HG02763 (cell line): ENCODE measurements around the gene OR4B1.
A peak's percentile ranks its signal among the peaks of the same experiment; 100 is the strongest.
"Not testable (repeated sequence)": the region's sequence is repeated elsewhere in the genome, so short reads cannot be mapped to it uniquely, and the experiment has no call there.

Experiments used
- ATAC-seq: cut with Tn5 transposase; IDR thresholded peaks from one replicate; pipeline ENCODE4 v1.9.1; 2021; ENCODE audit warnings: mild to moderate bottlenecking, moderate library complexity; ENCODE audit not compliant: unreplicated experiment

The OR4B1 gene, protein sequence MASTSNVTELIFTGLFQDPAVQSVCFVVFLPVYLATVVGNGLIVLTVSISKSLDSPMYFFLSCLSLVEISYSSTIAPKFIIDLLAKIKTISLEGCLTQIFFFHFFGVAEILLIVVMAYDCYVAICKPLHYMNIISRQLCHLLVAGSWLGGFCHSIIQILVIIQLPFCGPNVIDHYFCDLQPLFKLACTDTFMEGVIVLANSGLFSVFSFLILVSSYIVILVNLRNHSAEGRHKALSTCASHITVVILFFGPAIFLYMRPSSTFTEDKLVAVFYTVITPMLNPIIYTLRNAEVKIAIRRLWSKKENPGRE

DNA sequence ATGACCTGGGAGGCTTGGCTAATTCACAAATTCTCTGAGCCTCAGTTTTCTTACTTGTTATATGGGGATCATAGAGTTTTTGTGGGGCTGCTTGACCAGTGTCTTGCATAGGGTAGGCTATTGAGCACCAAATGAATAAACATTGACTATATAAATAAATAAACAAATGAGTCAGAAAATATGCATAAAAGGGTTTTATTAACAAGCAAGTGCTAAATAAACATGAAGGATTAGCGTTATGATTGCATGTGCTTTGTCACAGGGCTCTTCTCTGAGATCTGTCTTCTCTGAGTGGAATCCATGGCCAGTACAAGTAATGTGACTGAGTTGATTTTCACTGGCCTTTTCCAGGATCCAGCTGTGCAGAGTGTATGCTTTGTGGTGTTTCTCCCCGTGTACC lies at the start of gene OR4B1:
OR4B1 (plus strand) TSS at position 301 of the 400 bp plus-strand sequence; CDS start at position 301, 0 bp downstream.
- ATAC-seq, result no peak

DNA sequence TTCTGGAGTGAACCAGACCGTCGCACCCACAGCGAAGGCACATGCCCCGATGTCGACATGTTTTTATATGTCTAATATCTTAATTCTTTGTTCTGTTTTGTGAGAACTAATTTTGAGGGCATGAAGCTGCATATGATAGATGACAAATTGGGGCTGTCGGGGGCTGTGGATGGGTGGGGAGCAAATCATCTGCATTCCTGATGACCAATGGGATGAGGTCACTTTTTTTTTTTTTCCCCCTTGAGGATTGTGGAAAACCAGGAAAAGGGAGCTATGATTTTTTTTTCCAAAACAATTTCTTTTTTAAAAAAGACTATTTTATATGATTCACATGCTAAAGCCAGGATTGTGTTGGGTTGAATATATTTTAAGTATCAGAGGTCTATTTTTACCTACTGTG lies 49.2 kb upstream of the OR4B1 start:
- ATAC-seq, result no peak

DNA sequence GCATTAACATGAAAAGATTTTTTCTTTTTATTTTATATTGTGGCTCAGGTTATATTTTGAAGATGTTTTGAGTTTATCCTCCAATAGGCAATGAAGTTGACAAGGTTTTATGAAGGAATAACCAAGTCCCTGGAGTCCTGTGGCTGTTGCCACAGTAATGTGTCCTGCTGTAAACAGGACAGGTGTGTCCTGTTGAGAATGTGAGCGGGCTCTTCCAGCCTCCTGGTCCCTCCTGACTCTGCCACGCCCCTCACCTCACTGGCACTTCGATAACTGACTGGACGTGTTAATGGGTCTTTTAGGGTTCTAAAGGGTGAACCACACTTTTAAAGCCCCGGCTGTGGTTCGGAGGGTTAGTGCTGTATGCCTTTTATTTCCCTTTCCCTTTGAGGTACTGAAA lies 47.8 kb upstream of the OR4B1 start:
- ATAC-seq, result no peak

DNA sequence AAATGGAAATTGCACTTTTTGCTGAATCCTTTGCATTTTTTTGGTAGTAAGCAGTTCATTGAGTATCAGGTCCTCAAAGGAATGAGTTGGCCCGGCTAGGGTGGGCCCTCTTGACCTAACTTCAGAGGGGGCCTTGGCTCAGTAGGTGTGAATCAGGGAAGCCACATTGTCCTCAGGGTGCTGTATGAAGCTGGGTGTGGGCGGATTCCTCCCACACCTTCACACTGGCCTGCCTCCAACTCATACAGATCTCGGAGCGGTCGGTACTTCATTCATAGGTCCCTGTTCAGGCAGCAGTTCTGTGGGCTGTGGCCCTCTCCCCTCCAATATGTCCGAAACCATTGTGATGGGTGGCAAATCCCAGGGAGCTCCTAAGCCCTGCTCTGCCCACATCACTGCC lies 47.4 kb upstream of the OR4B1 start:
- no peak for ATAC-seq

DNA sequence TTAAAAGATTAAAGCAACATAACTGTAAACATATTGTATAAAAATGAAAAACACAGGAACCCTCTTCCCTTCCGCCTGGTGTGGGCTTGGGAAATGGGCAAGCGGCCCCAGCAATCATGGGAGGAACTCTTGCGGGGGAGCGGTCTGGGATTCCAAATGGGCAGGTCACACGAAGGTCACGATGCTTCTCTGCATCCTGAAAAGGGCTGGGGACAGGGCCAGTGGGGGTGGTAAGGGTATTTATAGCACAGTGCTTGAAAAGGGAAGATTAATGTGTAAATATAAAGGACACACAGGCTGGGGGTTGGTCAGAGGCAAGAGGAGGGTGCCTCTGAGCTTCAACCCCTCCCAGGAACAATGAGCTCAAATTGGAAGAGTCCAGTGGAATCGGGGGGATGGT lies 46.9 kb upstream of the OR4B1 start:
- no peak for ATAC-seq

DNA sequence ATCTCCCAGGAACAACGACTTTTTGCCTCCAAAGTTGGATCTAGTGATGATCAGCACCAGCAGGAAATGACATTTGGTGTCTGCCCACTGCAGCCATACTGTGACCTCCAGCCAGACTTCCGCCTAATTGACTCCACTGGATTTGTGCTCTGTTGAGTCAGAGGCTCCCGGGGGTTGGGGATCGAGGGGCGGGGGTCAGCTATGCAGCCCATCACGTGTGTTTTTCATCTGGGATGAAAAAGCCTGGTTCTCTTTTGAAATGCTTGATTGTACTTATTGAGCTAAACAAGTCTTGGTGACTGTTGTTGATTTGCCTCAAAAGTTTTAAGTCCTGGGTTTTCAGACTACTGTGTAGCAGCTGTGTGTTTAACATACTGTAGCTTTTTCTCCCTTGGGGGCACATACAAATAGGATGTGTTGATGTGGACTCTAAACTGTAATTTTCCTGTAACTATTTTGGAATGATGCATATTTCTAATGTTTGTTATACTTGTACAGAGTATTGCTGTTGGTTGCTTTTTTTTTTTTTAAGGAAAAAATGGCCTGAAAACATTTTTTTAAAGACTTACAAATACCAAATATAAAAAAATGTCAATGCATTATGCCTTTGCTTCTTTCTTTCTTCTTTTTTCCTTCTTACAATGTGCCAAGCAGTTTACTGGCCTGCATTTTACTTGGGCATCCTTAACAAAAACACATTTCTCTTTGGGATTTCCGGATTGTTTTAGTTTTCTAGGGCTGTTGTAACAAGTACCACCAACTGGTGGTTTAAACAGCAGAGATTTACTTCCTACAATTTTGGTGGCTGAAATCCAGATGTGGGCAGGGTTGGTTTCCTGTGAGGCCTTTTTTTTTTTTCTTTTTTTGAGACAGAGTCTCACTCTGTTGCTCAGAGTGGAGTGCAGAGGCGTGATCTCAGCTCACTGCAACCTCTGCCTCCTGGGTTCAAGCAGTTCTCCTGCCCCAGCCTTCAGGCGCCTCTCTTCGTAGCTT lies 46.1 kb upstream of the OR4B1 start:
- ATAC-seq, result no peak

DNA sequence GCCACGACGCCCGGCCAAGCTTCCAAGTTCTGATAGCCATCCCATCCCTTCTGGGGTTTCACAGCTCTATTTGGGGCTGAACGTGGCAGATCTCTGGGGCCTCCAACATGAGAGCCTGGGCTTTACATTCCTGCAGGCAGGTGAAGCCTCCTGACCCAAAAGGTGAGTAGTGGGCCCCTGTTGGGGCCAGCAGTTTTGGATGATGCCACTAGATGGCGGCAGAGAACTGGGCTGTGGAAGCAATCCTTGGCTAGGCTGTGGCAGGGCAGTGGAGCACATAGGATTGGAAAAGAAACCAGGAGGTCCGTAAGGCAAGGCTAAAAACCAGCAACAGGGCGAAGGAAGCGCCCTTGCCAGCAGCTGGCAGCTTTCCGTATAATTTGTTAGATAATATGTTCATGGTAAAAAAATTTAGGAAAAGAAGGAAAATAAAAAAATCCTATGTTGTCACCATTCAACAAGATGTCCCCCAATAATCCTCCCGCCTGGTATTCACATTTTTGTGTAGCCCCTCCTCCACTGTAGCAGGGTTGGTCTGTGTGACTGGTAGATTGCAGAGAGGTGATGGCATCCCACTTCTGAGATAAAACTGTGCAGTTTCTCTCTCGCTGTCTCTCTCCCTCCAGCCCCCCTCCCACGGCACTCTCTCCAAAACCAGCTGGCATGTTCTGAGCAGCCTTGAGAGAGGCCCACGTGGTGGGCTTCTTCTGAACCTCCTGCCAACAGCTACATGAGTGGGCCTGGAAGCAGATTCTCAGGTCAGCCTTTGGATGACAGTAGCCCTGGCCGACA lies 43.6 kb upstream of the OR4B1 start:
- ATAC-seq, result peak; percentile 73

DNA sequence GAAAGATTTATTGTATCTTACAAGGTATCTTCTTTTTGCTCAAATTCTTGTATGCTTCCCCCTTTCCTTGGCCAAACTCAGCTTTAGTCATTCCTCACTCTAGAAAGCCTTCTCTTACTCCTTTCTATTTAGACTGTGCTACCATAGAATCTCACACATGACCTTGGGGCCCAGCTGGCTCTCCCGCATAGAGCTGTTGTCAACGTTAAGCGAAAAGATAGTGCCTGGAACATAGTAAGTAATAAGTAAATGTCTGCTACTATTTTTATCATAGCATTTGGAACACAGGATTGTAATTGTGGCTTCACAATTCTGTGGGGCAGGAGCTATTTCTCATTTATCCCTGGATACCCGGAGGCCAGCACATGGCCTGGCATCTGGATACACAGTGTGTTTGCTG lies 38.9 kb upstream of the OR4B1 start:
- ATAC-seq, result no peak

DNA sequence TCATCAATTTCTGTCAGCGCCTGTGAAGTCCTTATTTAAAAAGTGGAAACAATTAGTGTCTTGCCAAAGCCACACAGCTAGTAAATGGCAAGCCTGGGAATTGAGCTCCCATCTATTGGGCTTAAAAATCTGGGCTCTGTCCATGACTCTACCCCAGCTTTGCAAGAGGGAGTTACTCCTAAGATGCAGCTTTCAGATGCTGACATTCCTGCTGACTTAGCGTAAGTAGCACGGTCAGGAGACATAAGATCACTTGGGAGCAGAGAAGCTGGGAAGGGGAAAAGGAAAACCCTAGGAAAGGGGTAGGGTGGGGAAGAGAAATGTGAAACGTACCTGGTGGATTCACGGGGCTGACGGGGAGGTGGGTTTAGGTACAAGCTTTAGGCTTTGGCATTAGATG lies 36.0 kb upstream of the OR4B1 start:
- ATAC-seq, result no peak

DNA sequence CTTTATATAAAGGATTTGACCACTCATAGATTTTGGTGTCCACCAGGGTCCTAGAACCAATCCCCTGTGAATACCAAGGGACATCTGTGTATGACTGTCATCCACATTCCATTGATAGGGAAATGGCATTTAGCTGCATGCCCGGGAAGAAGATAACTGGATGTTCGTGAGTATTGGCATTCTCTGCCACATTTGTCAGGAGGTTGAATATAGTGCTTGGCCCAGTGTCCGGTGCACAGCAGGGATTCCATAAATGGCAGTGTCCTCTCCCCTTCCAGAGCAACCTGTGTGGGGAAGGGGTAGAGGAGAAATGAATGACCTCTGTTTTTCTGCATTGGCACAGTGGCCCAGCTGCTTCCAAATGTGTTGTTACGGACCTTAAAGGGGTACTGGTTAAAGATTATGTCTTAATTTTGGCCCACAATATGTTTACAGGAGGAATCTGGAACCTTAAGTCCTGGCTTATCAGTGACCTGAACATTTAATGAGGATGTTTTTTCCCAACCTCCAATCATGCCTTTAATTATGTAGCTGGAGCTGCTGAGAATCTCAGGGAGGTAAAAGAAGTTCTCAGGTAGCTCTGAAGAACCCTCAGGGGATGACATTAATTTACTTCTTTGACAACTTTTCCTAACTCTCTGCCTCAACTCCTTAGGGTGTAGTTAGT lies 33.6 kb upstream of the OR4B1 start:
- no peak for ATAC-seq

DNA sequence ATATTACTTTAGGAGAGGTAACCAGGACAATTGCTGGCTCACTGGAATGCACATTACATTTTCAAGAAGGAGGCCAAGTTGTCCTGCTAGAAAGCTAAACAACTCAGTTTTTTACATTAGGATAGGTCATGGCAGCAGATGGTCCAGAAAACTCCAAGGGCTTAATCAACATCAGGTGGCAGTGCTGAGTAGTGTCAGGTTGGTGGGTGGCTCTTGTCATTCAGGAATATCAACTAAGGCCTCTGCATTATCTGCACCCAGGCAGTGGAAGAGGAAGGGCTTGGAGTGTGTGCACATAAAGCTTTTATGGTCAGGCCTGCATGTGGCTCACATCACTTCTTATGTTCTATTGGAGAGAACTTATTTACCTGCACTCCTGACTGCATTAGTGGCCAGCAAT lies 32.2 kb upstream of the OR4B1 start:
- no peak for ATAC-seq

DNA sequence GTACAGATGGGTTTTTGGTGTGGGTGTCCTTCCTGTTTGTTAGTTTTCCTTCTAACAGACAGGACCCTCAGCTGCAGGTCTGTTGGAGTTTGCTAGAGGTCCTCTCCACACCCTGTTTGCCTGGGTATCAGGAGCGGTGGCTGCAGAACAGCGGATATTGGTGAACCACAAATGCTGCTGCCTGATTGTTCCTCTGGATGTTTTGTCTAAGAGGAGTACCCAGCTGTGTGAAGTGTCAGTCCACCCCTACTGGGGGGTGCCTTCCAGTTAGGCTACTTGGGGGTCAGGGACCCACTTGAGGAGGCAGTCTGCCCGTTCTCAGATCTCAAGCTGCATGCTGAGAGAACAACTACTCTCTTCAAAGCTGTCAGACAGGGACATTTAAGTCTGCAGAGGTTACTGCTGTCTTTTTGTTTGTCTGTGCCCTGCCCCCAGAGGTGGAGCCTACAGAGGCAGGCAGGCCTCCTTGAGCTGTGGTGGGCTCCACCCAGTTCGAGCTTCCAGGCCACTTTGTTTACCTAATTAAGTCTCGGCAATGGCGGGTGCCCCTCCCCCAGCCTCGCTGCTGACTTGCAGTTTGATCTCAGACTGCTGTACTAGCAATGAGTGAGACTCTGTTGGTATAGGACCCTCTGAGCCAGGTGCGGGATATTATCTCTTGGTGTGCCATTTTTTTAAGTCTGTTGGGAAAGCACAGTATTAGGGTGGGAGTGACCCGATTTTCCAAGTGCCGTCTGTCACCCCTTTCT lies 25.5 kb upstream of the OR4B1 start:
- not testable (repeated sequence) for ATAC-seq

DNA sequence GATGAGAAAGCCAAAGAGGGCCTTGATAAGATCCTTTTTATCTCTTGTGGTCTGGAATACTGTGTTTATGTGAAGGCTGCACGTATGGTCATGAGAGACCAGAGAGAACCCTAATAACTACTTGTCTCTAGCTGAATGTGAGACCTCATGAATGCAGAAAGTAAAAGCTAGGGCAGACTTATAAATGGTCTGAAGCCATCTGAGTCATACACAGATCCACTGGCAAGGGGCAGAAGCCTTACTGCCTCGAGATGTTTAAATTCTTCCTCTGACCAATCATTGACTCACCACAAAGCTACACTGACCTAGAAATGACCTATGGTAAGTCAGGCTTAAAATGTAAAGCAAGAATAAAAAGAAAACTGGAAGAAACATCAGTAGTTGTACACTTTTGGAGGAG lies 22.7 kb upstream of the OR4B1 start:
- no peak for ATAC-seq

DNA sequence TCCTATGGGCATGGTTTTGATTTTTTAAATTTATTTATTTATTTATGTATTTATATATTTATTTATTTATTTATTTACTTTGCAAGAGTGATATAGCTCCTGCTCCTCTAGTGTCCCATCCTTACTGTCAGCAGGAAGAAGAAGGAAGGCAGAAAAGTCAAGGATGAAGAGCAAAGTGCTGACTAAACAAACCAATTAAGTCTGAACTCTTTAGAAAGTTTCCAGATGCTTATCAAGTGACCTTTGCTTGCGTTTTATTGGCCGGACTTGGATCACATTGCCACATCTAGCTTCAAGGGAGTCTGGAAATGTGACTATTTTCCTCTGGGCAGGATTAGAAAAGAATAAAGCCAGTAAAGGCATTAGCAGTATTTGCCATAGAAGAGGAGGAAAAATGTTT lies 8.7 kb upstream of the OR4B1 start:
- ATAC-seq, result no peak

DNA sequence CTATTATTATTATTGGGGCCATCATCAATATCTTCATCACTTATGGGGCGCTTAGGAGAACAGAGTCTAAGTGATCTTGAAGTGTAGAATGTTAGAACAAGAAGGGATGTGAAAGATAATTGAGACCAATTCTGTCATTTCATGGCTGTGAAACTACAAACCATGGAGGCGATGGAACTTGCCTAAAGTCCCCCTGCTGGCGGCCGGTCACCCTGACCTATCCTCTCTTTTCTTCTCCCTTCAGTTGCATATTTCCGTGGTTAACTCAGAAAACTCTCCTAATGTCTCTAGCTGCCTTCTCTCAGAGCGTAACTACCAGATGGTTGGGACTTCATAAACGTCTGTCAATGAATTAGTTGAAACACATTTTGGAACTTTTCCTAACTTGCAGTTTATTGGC lies 6.6 kb upstream of the OR4B1 start:
- no peak for ATAC-seq

DNA sequence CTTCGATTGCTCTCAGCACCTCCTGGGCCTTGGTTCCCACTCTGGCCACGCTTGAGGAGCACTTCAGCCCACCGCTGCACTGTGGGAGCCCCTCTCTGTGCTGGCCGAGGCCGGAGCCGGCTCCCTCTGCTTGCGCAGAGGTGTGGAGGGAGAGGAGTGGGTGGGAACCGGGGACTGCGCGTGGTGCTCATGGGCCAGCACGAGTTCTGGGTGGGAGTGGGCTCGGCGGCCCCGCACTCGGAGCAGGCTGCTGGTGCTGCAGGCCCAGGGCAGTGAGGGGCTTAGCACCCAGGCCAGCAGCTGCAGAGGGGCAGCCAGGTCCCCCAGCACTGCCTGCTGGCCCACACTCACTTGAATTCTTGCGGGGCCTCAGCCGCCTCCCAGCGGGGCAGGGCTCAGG lies 12.2 kb downstream of the OR4B1 start:
- no peak for ATAC-seq

DNA sequence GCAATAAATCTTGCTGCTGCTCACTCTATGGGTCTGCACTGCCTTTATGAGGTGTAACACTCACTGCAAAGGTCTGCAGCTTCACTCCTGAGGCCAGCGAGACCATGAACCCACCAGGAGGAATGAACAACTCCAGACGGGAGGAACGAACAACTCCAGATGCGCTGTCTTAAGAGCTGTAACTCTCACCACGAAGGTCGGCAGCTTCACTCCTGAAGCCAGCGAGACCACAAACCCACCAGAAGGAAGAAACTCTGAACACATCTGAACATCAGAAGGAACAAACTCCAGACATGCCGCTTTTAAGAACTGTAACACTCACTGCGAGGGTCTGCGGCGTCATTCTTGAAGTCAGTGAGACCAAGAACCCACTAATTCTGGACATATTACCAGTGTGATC lies 13.4 kb downstream of the OR4B1 start:
- not testable (repeated sequence) for ATAC-seq

DNA sequence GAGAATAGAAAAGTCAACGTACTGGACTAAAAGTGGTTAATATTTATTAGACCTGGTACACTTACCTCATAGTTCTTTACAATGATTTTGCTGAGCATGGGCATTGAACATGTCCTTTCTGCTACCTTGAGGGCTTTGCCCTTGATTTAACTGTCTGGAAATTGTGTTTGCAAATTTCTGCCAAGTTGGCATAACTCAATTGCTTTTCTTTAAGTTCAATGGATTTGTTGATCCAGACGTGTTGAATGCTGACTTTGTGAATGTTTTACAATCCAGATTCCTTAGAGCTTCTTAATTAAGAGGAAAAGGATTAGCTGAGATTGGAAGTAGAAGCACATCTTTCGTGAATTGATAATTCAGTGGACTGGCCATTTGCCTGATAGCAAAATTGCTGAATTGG lies 21.1 kb downstream of the OR4B1 start:
- ATAC-seq, result no peak

DNA sequence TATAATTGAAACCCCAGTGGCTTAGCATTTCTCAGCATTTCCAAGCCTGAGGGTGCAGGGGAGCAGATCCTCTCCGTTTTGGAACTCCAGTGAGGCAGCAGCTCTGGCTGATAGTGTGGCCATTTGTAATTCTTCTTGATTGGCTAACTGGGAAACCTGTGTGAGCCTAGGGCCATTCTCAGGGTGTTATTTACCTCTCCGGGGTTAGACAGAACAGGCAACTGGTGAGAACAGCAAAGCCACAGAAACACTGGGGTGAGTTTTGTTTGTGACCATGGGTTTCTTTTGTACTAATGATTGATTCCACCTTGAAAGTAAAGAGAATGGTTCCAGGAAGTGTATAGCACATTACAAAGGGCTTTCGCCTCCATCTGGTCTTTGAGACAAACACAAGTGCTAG lies 25.9 kb downstream of the OR4B1 start:
- no peak for ATAC-seq

DNA sequence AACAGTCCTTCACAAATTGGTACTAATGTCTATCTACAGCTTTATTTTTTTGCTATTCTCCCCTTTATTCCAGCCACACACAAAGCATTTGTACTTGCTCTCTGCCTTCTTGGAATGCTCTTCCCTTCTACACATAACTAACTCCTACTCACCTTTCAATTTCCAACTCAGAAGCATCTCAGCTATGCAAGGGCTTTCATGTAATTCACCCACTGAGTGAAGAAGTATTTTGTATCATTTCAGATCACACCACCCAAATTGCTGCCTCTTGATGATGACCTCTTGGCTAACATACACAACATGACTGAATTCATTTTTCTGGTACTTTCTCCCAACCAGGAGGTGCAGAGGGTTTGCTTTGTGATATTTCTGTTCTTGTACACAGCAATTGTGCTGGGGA lies 28.2 kb downstream of the OR4B1 start, which contains the start of gene OR4X2:
OR4X2 (plus strand) TSS at position 301 of the 400 bp plus-strand sequence; CDS start at position 301, 0 bp downstream.
- no peak for ATAC-seq
